Mucosa of descending colon (tissue), 3 donors: ENCODE data around the gene TEP1. TPM values are rescaled to one million over a fixed set of nuclear protein-coding genes. Genes with fewer than 3 reads are reported as not detected.
A peak's percentile ranks its signal among the peaks of the same experiment; 100 is the strongest.
"Not testable (repeated sequence)": the region's sequence is repeated elsewhere in the genome, so short reads cannot be mapped to it uniquely, and the experiment has no call there.

Source experiments
- ATAC-seq: fragments of 200-7000 bp; cut with Tn5 transposase; one replicate; pipeline ENCODE4 v1.9.1; 2020; ENCODE audit warnings: mild to moderate bottlenecking, moderate library complexity
- DNase-seq, 3 donors: peaks; one replicate each; pipeline ENCODE4 v3.0.0-alpha.2; 2020
- H3K36me3 ChIP-seq: fragments of 200-600 bp; one replicate; pipeline ENCODE4 v1.8.0; 2021; ENCODE audit warnings: low read depth, mild to moderate bottlenecking
- H3K4me1 ChIP-seq: fragments of 200-600 bp; one replicate; pipeline ENCODE4 v1.8.0; 2021; ENCODE audit warnings: low read depth, mild to moderate bottlenecking
- H3K4me3 ChIP-seq: fragments of 200-600 bp; one replicate; pipeline ENCODE4 v1.8.0; 2021; ENCODE audit warnings: mild to moderate bottlenecking
- H3K9me3 ChIP-seq: fragments of 200-600 bp; one replicate; pipeline ENCODE4 v1.8.0; 2021; ENCODE audit warnings: mild to moderate bottlenecking
- CTCF ChIP-seq: fragments of 200-600 bp; IDR thresholded peaks from one replicate; pipeline ENCODE4 v1.8.0; 2022; ENCODE audit warnings: antibody characterized with exemption, mild to moderate bottlenecking
- intact Hi-C, 2 donors: fragments of 100-400 bp; cut with DNase I in 1 of 2; cut with micrococcal nuclease in 1 of 2; formaldehyde crosslinking; loops; one replicate each; pipeline versions ENCODE4 v1.11.0 to v1.11.1; 2022; cut with DNase I, micrococcal nuclease
- total RNA-seq, 3 donors: library from RNA; stranded (reverse); fragmentation: NEBNext Ultra II Directional in 2 of 3; extraction: Animal tissue kit (Norgen Biotek cat#: 25700) in 2 of 3; gene quantifications; one replicate each; pipeline versions ENCODE4 v1.2.1 to v1.2.4, GENCODE V29; 2021 to 2023
- donor health status: DM: no; HTN: no; CAD: no; lungs with moderate emphysema.
- donor health status: DM: no; HTN: no; CAD: no.
- donor health status: DM: no; HTN: yes; CAD: no.

The TEP1 gene
- total RNA-seq, 3 donors from 2014 or later = 68.7 to 121 (median 85.8) TPM

GRCh38 chr14:20343862-20344220 is 69.5 kb downstream of the TEP1 start:
- peaks cover 3% of the 10 kb centered on the region for H3K4me1 ChIP-seq
- no peaks in the 10 kb centered on the region for H3K9me3 ChIP-seq
- no peaks in the 10 kb centered on the region for H3K36me3 ChIP-seq
- DNase-seq = no peak
- no peak for TF ChIP-seq CTCF
- no peak for ATAC-seq
- intact Hi-C loops = no loop called here
- peak overlapping the region; percentile 38 for H3K4me3 ChIP-seq

GRCh38 chr14:20343092-20343861 is 70.0 kb downstream of the TEP1 start, which contains the start of gene PARP2:
Gene PARP2, plus strand, starts transcription at chr14:20343635. Its CDS starts 7 bp downstream, at chr14:20343642.
- TF ChIP-seq CTCF = no peak
- peaks cover 3% of the 10 kb centered on the region for H3K4me1 ChIP-seq
- intact Hi-C loops = no loop called here
- peak within 1 kb of the TSS; percentile 38 for H3K4me3 ChIP-seq
- peak; percentile 94 for ATAC-seq
- no peaks in the 10 kb centered on the region for H3K9me3 ChIP-seq
- no peaks in the 10 kb centered on the region for H3K36me3 ChIP-seq
- peak; percentile 94 to 98 (median 96) for DNase-seq

GRCh38 chr14:20341646-20342045 is 71.7 kb downstream of the TEP1 start:
- TF ChIP-seq CTCF = no peak
- ATAC-seq (no peak), DNase-seq (no peak)
- Histone ChIP-seq H3K4me3 (no peak overlapping the region), H3K9me3 (no peaks in the 10 kb centered on the region), H3K4me1 (peaks cover 3% of the 10 kb centered on the region), H3K36me3 (no peaks in the 10 kb centered on the region)
- intact Hi-C loops = no loop called here

- H3K36me3 ChIP-seq, DNase-seq, intact Hi-C loops, H3K4me1 ChIP-seq, H3K9me3 ChIP-seq, H3K4me3 ChIP-seq, ATAC-seq: not testable (repeated sequence)
Observed at GRCh38 chr14:20341032-20341431, 72.3 kb downstream of the TEP1 start.

GRCh38 chr14:20334017-20334416 is 79.3 kb downstream of the TEP1 start:
- no peak overlapping the region for H3K4me3 ChIP-seq
- intact Hi-C loops = loop anchor here in 1 of 2 donors (10.0 kb wide), 1 partner anchor 351 kb away; the partner anchor contains the start of genes ANG and RNASE4
- DNase-seq (no peak), ATAC-seq (no peak)
- no peaks in the 10 kb centered on the region for H3K36me3 ChIP-seq
- H3K9me3 ChIP-seq = no peaks in the 10 kb centered on the region
- H3K4me1 ChIP-seq = peaks cover 6% of the 10 kb centered on the region
- no peak for TF ChIP-seq CTCF

- TF ChIP-seq CTCF = no peak
- H3K36me3 ChIP-seq = no peaks in the 10 kb centered on the region
- peaks cover 6% of the 10 kb centered on the region for H3K4me1 ChIP-seq
- no peak for ATAC-seq
- no peak overlapping the region for H3K4me3 ChIP-seq
- DNase-seq = no peak
- no peaks in the 10 kb centered on the region for H3K9me3 ChIP-seq
- intact Hi-C loops = loop anchor here in 1 of 2 donors (10.0 kb wide), 1 partner anchor 351 kb away; the partner anchor contains the start of genes ANG and RNASE4
Observed at GRCh38 chr14:20333494-20333841, 79.8 kb downstream of the TEP1 start.
